GM23248 (cell line): ENCODE data around the gene FAM76A.

Experiments used
- EZH2 ChIP-seq: fragments of 200-600 bp; sonication (generic); IDR thresholded peaks from 2 replicates; pipeline ENCODE4 v1.6.1; 2018; ENCODE audit warnings: antibody characterized with exemption, mild to moderate bottlenecking; ENCODE audit not compliant: insufficient read depth, poor library complexity, severe bottlenecking
- EZH2phosphoT487 ChIP-seq: fragments of 200-600 bp; sonication (generic); IDR thresholded peaks from 2 replicates; pipeline ENCODE4 v1.6.1; 2018; ENCODE audit warnings: antibody characterized with exemption, moderate library complexity, mild to moderate bottlenecking, low read depth; ENCODE audit not compliant: insufficient read depth

DNA sequence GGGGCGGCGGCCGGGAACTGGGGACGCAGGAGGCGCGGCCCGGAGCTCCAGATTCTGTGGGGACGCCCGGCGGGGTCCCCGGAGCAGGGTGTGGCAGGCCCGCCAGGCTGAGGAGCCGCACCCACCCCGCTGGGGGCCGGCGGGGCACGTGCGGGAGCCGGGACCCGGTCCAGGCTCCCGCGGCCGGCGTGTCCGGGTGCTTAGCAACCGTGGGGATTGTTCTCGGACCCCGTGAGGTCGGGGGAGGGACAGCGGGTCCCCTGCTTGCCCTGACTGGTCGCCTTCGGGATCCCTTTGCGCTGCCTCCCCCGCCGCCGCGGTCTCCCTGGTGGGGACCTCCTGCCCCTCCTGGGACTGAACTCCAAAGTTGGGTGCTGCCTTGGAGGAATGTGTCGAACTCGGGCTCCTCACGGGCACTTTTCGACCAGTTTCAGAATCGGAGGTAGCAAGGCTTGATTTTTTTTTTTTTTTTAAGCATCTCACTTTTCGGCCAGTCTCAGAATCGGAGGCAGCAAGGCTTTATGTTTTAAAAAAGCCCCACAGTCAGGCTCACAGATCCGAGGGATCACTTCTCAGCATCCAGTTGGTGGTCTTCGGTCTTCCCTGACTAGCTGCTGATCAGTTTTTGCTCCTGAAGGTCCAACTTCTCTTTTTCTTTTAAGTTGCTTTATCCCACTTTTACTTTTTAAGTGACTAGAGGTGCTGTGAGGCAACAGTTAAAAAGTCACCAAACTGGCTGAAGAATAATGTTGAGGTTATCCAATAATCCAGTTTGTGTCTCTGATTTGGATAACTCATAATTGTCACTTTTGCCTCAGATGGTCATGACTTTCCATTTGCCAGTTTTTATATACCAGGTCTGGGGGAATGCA is 648 bp downstream of the FAM76A start:
- TF ChIP-seq EZH2: no peak
- no peak for TF ChIP-seq EZH2phosphoT487
